OCI-LY1 (cell line): ENCODE data around the gene ESRRA.

Source experiments
- EZH2 ChIP-seq: fragments of 200-600 bp; sonication (generic), shearing (Covaris generic); IDR thresholded peaks from 2 replicates; pipeline ENCODE4 v1.8.0; 2017; ENCODE audit warnings: borderline replicate concordance, mixed run types, mild to moderate bottlenecking, antibody characterized with exemption, low read length, moderate library complexity, mixed read lengths
- TF ChIP-seq, protein P1 (sequence below): fragments of 200-600 bp; sonication (generic), shearing (Covaris generic); IDR thresholded peaks from 2 replicates; pipeline ENCODE4 v1.5.1; 2017; ENCODE audit warnings: mild to moderate bottlenecking, antibody characterized with exemption, low read length, moderate library complexity, mixed read lengths

DNA sequence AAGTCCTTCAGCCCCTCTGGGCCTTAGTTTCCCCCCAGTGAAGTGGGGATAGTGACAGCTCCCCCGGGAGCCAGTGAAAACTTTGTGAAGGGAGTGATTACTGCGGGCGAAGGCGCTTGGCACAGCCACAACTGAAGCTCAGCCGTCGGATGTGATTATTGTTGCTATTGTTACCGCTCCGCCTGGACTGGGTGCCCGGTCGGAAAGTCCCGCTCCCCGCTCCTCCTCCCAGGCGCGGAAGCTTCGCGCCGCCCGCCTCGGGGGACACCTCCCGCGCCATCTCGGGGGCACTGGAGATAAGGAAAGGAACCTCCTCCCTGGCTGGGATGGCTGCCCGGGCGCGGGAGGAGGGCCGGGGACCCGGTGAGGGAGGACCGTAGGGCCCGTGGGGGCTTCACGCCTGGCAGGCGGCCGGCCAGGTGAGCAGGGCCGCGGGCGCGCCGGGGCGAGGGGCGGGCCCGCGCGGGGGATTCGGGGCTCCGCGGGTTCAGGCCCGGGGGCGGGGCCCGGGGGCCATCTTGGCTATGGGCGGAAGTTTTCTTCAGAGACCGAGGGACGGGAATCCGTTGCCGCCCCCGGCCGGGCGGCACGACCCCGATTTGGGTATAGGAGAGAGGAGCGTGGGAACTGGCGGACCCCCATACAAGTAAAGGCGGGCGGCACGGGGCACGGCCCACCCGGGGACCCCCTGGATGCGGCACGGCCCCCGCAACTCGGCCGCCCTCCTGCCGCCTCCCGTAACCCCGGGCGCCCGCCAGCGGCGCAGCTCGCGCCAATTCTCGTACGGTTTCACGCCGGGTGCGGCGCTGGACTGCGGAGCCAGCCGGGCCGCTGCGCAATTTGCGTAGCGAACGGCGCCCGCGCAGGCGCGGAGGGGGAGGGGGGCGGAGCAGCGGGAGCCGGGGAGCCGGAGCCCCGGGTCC lies 20.1 kb upstream of the ESRRA start, which contains the start of gene GPR137:
- no peak for TF ChIP-seq EZH2
- TF ChIP-seq, protein P1, sequence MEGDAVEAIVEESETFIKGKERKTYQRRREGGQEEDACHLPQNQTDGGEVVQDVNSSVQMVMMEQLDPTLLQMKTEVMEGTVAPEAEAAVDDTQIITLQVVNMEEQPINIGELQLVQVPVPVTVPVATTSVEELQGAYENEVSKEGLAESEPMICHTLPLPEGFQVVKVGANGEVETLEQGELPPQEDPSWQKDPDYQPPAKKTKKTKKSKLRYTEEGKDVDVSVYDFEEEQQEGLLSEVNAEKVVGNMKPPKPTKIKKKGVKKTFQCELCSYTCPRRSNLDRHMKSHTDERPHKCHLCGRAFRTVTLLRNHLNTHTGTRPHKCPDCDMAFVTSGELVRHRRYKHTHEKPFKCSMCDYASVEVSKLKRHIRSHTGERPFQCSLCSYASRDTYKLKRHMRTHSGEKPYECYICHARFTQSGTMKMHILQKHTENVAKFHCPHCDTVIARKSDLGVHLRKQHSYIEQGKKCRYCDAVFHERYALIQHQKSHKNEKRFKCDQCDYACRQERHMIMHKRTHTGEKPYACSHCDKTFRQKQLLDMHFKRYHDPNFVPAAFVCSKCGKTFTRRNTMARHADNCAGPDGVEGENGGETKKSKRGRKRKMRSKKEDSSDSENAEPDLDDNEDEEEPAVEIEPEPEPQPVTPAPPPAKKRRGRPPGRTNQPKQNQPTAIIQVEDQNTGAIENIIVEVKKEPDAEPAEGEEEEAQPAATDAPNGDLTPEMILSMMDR = no peak
